ENCODE measurements around the gene OSBPL10.

DNA sequence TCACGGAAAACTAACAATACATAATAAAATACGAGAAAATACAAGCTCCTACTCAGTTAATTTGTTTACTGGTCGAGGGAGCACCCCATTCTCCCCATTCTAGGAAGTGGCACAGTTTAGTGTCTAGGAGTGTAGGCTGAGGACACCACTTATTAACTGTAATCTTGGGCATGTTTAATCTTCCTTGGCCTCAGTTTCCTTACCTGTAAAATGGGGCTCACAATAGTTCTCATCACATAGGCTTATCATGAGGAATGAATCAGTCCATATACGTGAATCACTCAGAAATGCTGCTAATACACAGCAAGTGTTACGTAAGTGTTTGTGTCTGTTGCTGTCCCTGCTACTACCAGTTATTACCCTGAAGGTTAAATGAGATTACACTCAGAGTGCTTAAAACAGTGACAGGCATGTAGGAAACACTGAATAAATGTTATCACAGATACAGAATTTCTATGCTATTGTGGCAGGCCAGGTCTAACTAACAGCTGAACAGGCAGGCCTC lies 210.2 kb downstream of the OSBPL10 start:
- TF ChIP-seq, protein P1, sequence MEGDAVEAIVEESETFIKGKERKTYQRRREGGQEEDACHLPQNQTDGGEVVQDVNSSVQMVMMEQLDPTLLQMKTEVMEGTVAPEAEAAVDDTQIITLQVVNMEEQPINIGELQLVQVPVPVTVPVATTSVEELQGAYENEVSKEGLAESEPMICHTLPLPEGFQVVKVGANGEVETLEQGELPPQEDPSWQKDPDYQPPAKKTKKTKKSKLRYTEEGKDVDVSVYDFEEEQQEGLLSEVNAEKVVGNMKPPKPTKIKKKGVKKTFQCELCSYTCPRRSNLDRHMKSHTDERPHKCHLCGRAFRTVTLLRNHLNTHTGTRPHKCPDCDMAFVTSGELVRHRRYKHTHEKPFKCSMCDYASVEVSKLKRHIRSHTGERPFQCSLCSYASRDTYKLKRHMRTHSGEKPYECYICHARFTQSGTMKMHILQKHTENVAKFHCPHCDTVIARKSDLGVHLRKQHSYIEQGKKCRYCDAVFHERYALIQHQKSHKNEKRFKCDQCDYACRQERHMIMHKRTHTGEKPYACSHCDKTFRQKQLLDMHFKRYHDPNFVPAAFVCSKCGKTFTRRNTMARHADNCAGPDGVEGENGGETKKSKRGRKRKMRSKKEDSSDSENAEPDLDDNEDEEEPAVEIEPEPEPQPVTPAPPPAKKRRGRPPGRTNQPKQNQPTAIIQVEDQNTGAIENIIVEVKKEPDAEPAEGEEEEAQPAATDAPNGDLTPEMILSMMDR (IDR thresholded peaks at IDR 0.05), result no peak
- no peak for TF ChIP-seq POLR2A (IDR thresholded peaks at IDR 0.05)
